Keratinocyte (primary cell): ENCODE data around the gene TINAGL1. TPM values are rescaled to one million over a fixed set of nuclear protein-coding genes. Genes with fewer than 3 reads are reported as not detected.

ENCODE experiments used
- DNase-seq: peaks from one replicate; pipeline ENCODE4 v3.0.0-alpha.2; 2011; ENCODE audit warnings: low read depth, missing footprints, low spot score
- FAIRE-seq: peaks from 2 replicates; lab custom pipeline; 2011; peaks lifted over from hg19 to GRCh38; lab: Jason Lieb, UNC
- H2AFZ ChIP-seq: 2 replicates; pipeline ENCODE4 v1.6.0; 2012; ENCODE audit warnings: low read length, control low read depth, inconsistent platforms; ENCODE audit not compliant: control insufficient read depth
- H3K27ac ChIP-seq: 2 replicates; pipeline ENCODE4 v1.5.1; 2011; ENCODE audit warnings: low read length; ENCODE audit not compliant: control insufficient read depth, insufficient read depth
- H3K27me3 ChIP-seq: 3 replicates; pipeline ENCODE4 v1.6.0; 2011; ENCODE audit warnings: low read length; ENCODE audit not compliant: control insufficient read depth, insufficient read depth; ENCODE audit errors: extremely low read depth
- H3K36me3 ChIP-seq, 2 experiments: 2 replicates in 1 of 2; 3 replicates in 1 of 2; pipeline ENCODE4 v1.5.1; 2011; ENCODE audit warnings: low read length in 2 of 2, mild to moderate bottlenecking in 1 of 2; ENCODE audit not compliant: control insufficient read depth in 2 of 2, insufficient read depth in 2 of 2; ENCODE audit errors: extremely low read depth in 1 of 2
- H3K4me1 ChIP-seq: 3 replicates; pipeline ENCODE4 v1.5.1; 2011; ENCODE audit warnings: low read length; ENCODE audit not compliant: control insufficient read depth, insufficient read depth; ENCODE audit errors: extremely low read depth
- H3K4me2 ChIP-seq: 3 replicates; pipeline ENCODE4 v1.6.0; 2011; ENCODE audit warnings: low read depth, low read length; ENCODE audit not compliant: control insufficient read depth, insufficient read depth; ENCODE audit errors: extremely low read depth
- H3K4me3 ChIP-seq, 3 experiments: fragments of 200-600 bp in 1 of 3; sonication (generic) in 1 of 3; 2 replicates in 2 of 3; 3 replicates in 1 of 3; pipeline ENCODE4 v1.5.1; 2011 to 2016; ENCODE audit warnings: low read length in 3 of 3, mild to moderate bottlenecking in 3 of 3, control low read depth in 2 of 3, inconsistent platforms in 1 of 3, low read depth in 1 of 3, mixed read lengths in 1 of 3, mixed run types in 1 of 3, moderate library complexity in 1 of 3; ENCODE audit not compliant: control insufficient read depth in 2 of 3, insufficient read depth in 2 of 3; ENCODE audit errors: extremely low read depth in 1 of 3
- H3K79me2 ChIP-seq: 2 replicates; pipeline ENCODE4 v1.6.0; 2012; ENCODE audit warnings: low read length; ENCODE audit not compliant: control insufficient read depth, insufficient read depth
- H3K9ac ChIP-seq: 3 replicates; pipeline ENCODE4 v1.6.0; 2011; ENCODE audit warnings: low read length; ENCODE audit not compliant: control insufficient read depth, insufficient read depth; ENCODE audit errors: extremely low read depth
- H3K9me1 ChIP-seq: 3 replicates; pipeline ENCODE4 v1.6.0; 2011; ENCODE audit warnings: low read length; ENCODE audit not compliant: control insufficient read depth, insufficient read depth; ENCODE audit errors: extremely low read depth
- H3K9me3 ChIP-seq: 2 replicates; pipeline ENCODE4 v1.5.1; 2012; ENCODE audit warnings: low read depth, low read length; ENCODE audit not compliant: control insufficient read depth
- H4K20me1 ChIP-seq: 3 replicates; pipeline ENCODE4 v1.6.0; 2011; ENCODE audit warnings: low read length; ENCODE audit not compliant: control insufficient read depth, insufficient read depth; ENCODE audit errors: extremely low read depth
- CTCF ChIP-seq, 3 experiments: IDR thresholded peaks in 1 of 3; conservative IDR thresholded peaks in 1 of 3; optimal IDR thresholded peaks in 1 of 3; 2 replicates in 2 of 3; 3 replicates in 1 of 3; pipeline versions ENCODE3 to v1.5.1; 2011; ENCODE audit warnings: low read length in 3 of 3, mild to moderate bottlenecking in 3 of 3, moderate library complexity in 2 of 3, control low read depth in 1 of 3, inconsistent platforms in 1 of 3; ENCODE audit not compliant: insufficient read depth in 2 of 3; ENCODE audit errors: extremely low read depth in 1 of 3
- EZH2 ChIP-seq: IDR thresholded peaks from one replicate; pipeline ENCODE4 v1.6.1; 2012; ENCODE audit warnings: inconsistent platforms, mild to moderate bottlenecking, low read length, moderate library complexity
- dilution Hi-C: fragments of 300-500 bp; cut with MboI; formaldehyde crosslinking; loops from one replicate; pipeline ENCODE4 v1.7.0; 2020; ENCODE audit warnings: low sequenced_read_pairs; ENCODE audit not compliant: extremely low pct_ligation_motif_present
- polyA plus RNA-seq, 5 experiments: library from polyadenylated mRNA; depleted of rRNA in 3 of 5; stranded (reverse) in 3 of 5; stranded (forward) in 1 of 5; unstranded in 1 of 5; fragments of >200 nt; gene quantifications; 1 replicate in 1 of 5; 2 replicates in 3 of 5; 3 replicates in 1 of 5; pipeline versions ENCODE4 v1.2.1 to v1.2.3, GENCODE V29; 2011 to 2012; ENCODE audit warnings: missing spikeins in 2 of 5, low read depth in 1 of 5, low replicate concordance in 1 of 5

TINAGL1 gene
- polyA plus RNA-seq, 1 donor (not counting 4 experiments of a cell fraction or from before 2014, with no cell fraction given): 189 TPM

DNA sequence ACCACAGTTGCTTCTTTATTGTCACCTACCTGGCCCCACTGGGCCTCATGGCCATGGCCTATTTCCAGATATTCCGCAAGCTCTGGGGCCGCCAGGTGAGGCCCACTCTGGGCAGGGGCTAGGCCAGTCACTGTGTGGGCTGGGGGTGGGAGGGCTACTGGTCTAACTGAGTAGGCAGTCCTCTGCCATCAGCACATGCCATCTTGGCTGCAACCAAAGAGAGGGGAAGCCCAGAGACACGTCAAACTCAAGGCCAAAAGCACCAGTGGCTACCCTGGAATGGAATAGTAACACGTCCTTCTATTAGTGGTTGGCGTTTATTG is 45.1 kb downstream of the TINAGL1 start:
- Histone ChIP-seq H3K36me3 (no peaks in the 10 kb centered on the region), H3K4me3 (no peak overlapping the region), H2AFZ (no peak overlapping the region), H3K4me1 (no peaks in the 10 kb centered on the region), H3K9me1 (no peaks in the 10 kb centered on the region), H4K20me1 (no peaks in the 10 kb centered on the region), H3K27ac (no peak overlapping the region), H3K9ac (no peak overlapping the region), H3K79me2 (no peaks in the 10 kb centered on the region), H3K9me3 (no peaks in the 10 kb centered on the region), H3K4me2 (no peak overlapping the region), H3K27me3 (peaks cover 21% of the 10 kb centered on the region)
- dilution Hi-C loops: no loop called here
- no peak for FAIRE-seq
- TF ChIP-seq CTCF (optimal IDR thresholded peaks at IDR 0.05 in 1 of 3, IDR thresholded peaks at IDR 0.05 in 1 of 3, conservative IDR thresholded peaks at IDR 0.05 in 1 of 3; ENCODE audit: extremely low read depth in 1 of 3, insufficient read depth in 2 of 3, low read length in 3 of 3) (no peak), EZH2 (no peak)
- no peak for DNase-seq

- no peak for DNase-seq
- peaks cover 3% of the 10 kb centered on the region for H3K4me1 ChIP-seq
- H4K20me1 ChIP-seq: no peaks in the 10 kb centered on the region
- no peaks in the 10 kb centered on the region for H3K79me2 ChIP-seq
- H3K36me3 ChIP-seq: no peaks in the 10 kb centered on the region
- no peak overlapping the region for H3K27ac ChIP-seq
- no peak for FAIRE-seq
- no peak overlapping the region for H2AFZ ChIP-seq
- no peak overlapping the region for H3K4me3 ChIP-seq
- no peaks in the 10 kb centered on the region for H3K9me1 ChIP-seq
- dilution Hi-C loops: no loop called here
- H3K9me3 ChIP-seq: no peaks in the 10 kb centered on the region
- TF ChIP-seq EZH2 (no peak), CTCF (optimal IDR thresholded peaks at IDR 0.05 in 1 of 3, IDR thresholded peaks at IDR 0.05 in 1 of 3, conservative IDR thresholded peaks at IDR 0.05 in 1 of 3; ENCODE audit: extremely low read depth in 1 of 3, insufficient read depth in 2 of 3, low read length in 3 of 3) (no peak)
- peaks cover 15% of the 10 kb centered on the region for H3K27me3 ChIP-seq
- H3K9ac ChIP-seq: no peak overlapping the region
- no peak overlapping the region for H3K4me2 ChIP-seq
These were observed 45.8 kb downstream of the TINAGL1 start for GRCh38 chr1:31621847-31622730.
